Natural killer cell (primary cell): ENCODE measurements around the gene CCL15. TPM values are rescaled to one million over a fixed set of nuclear protein-coding genes. Genes with fewer than 3 reads are reported as not detected.
A peak's percentile ranks its signal among the peaks of the same experiment; 100 is the strongest.

Experiments used
- ATAC-seq, 3 donors: fragments of 150-1000 bp in 2 of 3; fragments of 200-7000 bp in 1 of 3; cut with Tn5 transposase; 1 replicate in 1 of 3; 2 replicates in 2 of 3; pipeline ENCODE4 v1.10.0; 2021; ENCODE audit warnings: mild to moderate bottlenecking in 2 of 3, moderate library complexity in 2 of 3
- DNase-seq, 2 donors: peaks; one replicate each; pipeline versions ENCODE4 v3.0.0 to v3.0.0-alpha.2; 2013 to 2021; ENCODE audit warnings: mixed read lengths in 1 of 2
- H3K27ac ChIP-seq: one replicate; pipeline ENCODE4 v1.5.1; 2013; ENCODE audit warnings: mild to moderate bottlenecking, low read length
- H3K27me3 ChIP-seq: one replicate; pipeline ENCODE4 v1.6.1; 2013; ENCODE audit warnings: low read length; ENCODE audit not compliant: control insufficient read depth, insufficient read depth
- H3K36me3 ChIP-seq: one replicate; pipeline ENCODE4 v1.6.1; 2013; ENCODE audit warnings: low read length; ENCODE audit not compliant: control insufficient read depth, insufficient read depth
- H3K4me1 ChIP-seq: one replicate; pipeline ENCODE4 v1.6.1; 2013; ENCODE audit warnings: low read length; ENCODE audit not compliant: control insufficient read depth, insufficient read depth
- H3K4me3 ChIP-seq: one replicate; pipeline ENCODE4 v1.5.1; 2013; ENCODE audit warnings: low read length
- H3K9me3 ChIP-seq: one replicate; pipeline ENCODE4 v1.6.1; 2013; ENCODE audit warnings: low read length; ENCODE audit not compliant: control insufficient read depth, insufficient read depth
- H3K27ac Mint-ChIP-seq, 2 donors: one replicate each; pipeline ENCODE4 v1.8.0; 2022; ENCODE audit warnings: mild to moderate bottlenecking in 2 of 2, mixed read lengths in 2 of 2, moderate library complexity in 1 of 2
- H3K27me3 Mint-ChIP-seq, 2 donors: one replicate each; pipeline ENCODE4 v1.8.0; 2022; ENCODE audit warnings: low read depth in 2 of 2, mixed read lengths in 2 of 2
- H3K36me3 Mint-ChIP-seq: one replicate; pipeline ENCODE4 v1.8.0; 2022; ENCODE audit warnings: mixed read lengths
- H3K4me1 Mint-ChIP-seq, 2 donors: one replicate each; pipeline ENCODE4 v1.8.0; 2022; ENCODE audit warnings: mixed read lengths in 2 of 2
- H3K4me3 Mint-ChIP-seq: one replicate; pipeline ENCODE4 v1.8.0; 2022; ENCODE audit warnings: mild to moderate bottlenecking, moderate library complexity, mixed read lengths
- H3K9me3 Mint-ChIP-seq, 2 donors: one replicate each; pipeline ENCODE4 v1.8.0; 2022; ENCODE audit warnings: mixed read lengths in 2 of 2
- CTCF ChIP-seq: fragments of 200-600 bp; IDR thresholded peaks from one replicate; pipeline ENCODE4 v1.8.0; 2022; ENCODE audit warnings: antibody characterized with exemption
- WGBS: methylation state at CpG from one replicate; pipeline ENCODE4 v1.1.7; 2013; ENCODE audit warnings: missing lambda C conversion rate; ENCODE audit not compliant: insufficient coverage; 5-methylcytosine and 5-hydroxymethylcytosine counted together
- intact Hi-C: fragments of 100-400 bp; cut with micrococcal nuclease; formaldehyde crosslinking; loops from one replicate; pipeline ENCODE4 v1.14.2; 2022
- total RNA-seq, 4 donors: library from RNA; stranded (reverse); fragments of 120-200 nt in 1 of 4; gene quantifications; one replicate each; pipeline versions ENCODE4 v1.2.3 to v1.2.4, GENCODE V29; 2013 to 2022

The CCL15 gene
- total RNA-seq, 3 donors from 2014 or later (not counting 1 experiment from before 2014, with no cell fraction given) = not detected

- Mint-ChIP-seq H3K4me1 (peaks cover 0 to 8% of the 10 kb centered on the region in 2 donors), H3K27me3 (no peaks in the 10 kb centered on the region), H3K4me3 (no peak overlapping the region), H3K36me3 (no peaks in the 10 kb centered on the region), H3K9me3 (peaks cover 0 to 2% of the 10 kb centered on the region in 2 donors), H3K27ac (no peak overlapping the region)
- ATAC-seq (no peak), DNase-seq (no peak)
- Histone ChIP-seq H3K27ac (no peak overlapping the region), H3K4me3 (no peak overlapping the region), H3K36me3 (no peaks in the 10 kb centered on the region), H3K4me1 (no peaks in the 10 kb centered on the region), H3K27me3 (no peaks in the 10 kb centered on the region), H3K9me3 (no peaks in the 10 kb centered on the region)
- intact Hi-C loops = no loop called here
- no peak for TF ChIP-seq CTCF
- 66% methylated on average over 2 of the region's 2 CpGs for WGBS
These were observed 10.3 kb downstream of the CCL15 start for GRCh38 chr17:35991075-35991474.

DNA sequence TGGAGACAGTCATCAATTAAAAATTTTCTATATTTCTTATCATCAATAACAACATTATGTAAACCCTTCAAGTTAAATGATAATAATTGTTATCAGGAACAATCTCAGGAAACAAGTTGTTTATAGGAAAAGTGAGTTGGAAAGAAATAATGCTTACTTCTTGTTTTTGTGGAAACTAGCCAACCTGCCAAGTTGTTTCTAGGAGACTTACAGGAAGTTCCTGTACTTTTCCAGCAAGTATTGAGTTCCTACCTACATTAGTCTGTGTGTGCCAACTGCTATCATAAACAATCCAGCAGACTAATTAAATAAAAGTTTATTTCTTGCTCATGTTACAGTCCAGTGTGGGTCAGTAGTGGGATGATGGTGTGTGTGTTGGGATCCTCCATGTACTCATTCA lies 13.2 kb downstream of the CCL15 start:
- H3K4me1 ChIP-seq = no peaks in the 10 kb centered on the region
- no peaks in the 10 kb centered on the region for H3K27me3 ChIP-seq
- Mint-ChIP-seq H3K27me3 (no peaks in the 10 kb centered on the region), H3K4me1 (peaks cover 4 to 25% of the 10 kb centered on the region in 2 donors), H3K4me3 (no peak overlapping the region), H3K27ac (no peak overlapping the region), H3K9me3 (peaks cover 0 to 2% of the 10 kb centered on the region in 2 donors), H3K36me3 (no peaks in the 10 kb centered on the region)
- no peaks in the 10 kb centered on the region for H3K9me3 ChIP-seq
- H3K36me3 ChIP-seq = no peaks in the 10 kb centered on the region
- no peak overlapping the region for H3K4me3 ChIP-seq
- DNase-seq (no peak), ATAC-seq (no peak)
- intact Hi-C loops = no loop called here
- H3K27ac ChIP-seq = no peak overlapping the region
- no peak for TF ChIP-seq CTCF

GRCh38 chr17:35986643-35987042 lies 14.7 kb downstream of the CCL15 start, which contains the start of gene CCL14:
TSS of gene CCL14 (minus strand) at chr17:35986729. CDS start at chr17:35986649, 80 bp downstream.
- Histone ChIP-seq H3K9me3 (no peaks in the 10 kb centered on the region), H3K4me1 (peaks cover 11% of the 10 kb centered on the region), H3K4me3 (no peak within 1 kb of the TSS), H3K27me3 (no peaks in the 10 kb centered on the region), H3K36me3 (no peaks in the 10 kb centered on the region), H3K27ac (no peak within 1 kb of the TSS)
- no peaks in the 10 kb centered on the region for H3K36me3 Mint-ChIP-seq
- no peak for ATAC-seq
- H3K27ac Mint-ChIP-seq = peak within 1 kb of the TSS in 1 of 2 donors; percentile 14
- no peak for DNase-seq
- H3K4me3 Mint-ChIP-seq = no peak within 1 kb of the TSS
- H3K4me1 Mint-ChIP-seq = peaks cover 9 to 39% of the 10 kb centered on the region in 2 donors
- intact Hi-C loops = no loop called here
- TF ChIP-seq CTCF = no peak
- WGBS = 94% methylated on average over 1 of the region's 1 CpG
- H3K27me3 Mint-ChIP-seq = no peaks in the 10 kb centered on the region
- H3K9me3 Mint-ChIP-seq = peaks cover 0 to 2% of the 10 kb centered on the region in 2 donors

DNA sequence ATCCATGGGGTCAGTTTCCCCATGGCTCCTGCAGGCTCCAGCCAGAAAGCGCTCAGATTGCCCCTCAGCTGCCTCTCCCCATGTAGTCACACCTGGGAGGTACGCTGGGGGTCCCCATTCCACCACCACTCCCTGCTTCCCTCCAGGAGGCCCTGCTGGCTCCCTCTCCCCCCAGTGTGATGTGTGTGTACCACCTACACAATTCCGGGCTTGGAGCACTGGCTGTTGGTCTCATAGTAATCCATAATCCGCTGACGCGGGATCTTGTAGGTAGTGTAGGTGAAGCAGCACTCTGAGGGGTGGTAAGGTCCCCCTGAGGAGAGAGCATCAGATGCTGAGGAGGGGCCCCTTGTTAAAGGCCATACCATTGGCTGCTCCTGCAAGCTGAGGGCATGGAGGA lies 17.2 kb downstream of the CCL15 start:
- Mint-ChIP-seq H3K27ac (no peak overlapping the region), H3K4me3 (no peak overlapping the region), H3K27me3 (no peaks in the 10 kb centered on the region), H3K9me3 (no peaks in the 10 kb centered on the region), H3K36me3 (no peaks in the 10 kb centered on the region), H3K4me1 (peaks cover 15 to 46% of the 10 kb centered on the region in 2 donors)
- intact Hi-C loops = no loop called here
- 96% methylated on average over 6 of the region's 6 CpGs for WGBS
- no peaks in the 10 kb centered on the region for H3K27me3 ChIP-seq
- H3K36me3 ChIP-seq = no peaks in the 10 kb centered on the region
- TF ChIP-seq CTCF = no peak
- ATAC-seq = no peak
- no peak for DNase-seq
- no peak overlapping the region for H3K4me3 ChIP-seq
- no peak overlapping the region for H3K27ac ChIP-seq
- H3K4me1 ChIP-seq = peaks cover 11% of the 10 kb centered on the region
- H3K9me3 ChIP-seq = no peaks in the 10 kb centered on the region
